ENCODE data around the gene DLG1. TPM values are rescaled to one million over a fixed set of nuclear protein-coding genes. Genes with fewer than 3 reads are reported as not detected.

Gene DLG1
- total and polyA plus RNA-seq, 8 donors, result 17.9 to 173 (median 92.9) TPM

GRCh38 chr3:197260491-197261163, 37.8 kb downstream of the DLG1 start:
- Histone ChIP-seq H3K4me1 (peaks cover 0 to 39% (median 19%) of the 10 kb centered on the region in 4 donors), H3K27me3 (no peaks in the 10 kb centered on the region), H3K36me3 (peaks cover 0 to 13% (median 7%) of the 10 kb centered on the region in 4 donors), H3K4me3 (no peak overlapping the region), H3K27ac (no peak overlapping the region), H3K9me3 (no peaks in the 10 kb centered on the region)
- intact Hi-C loops (cut with DNase I; ENCODE audit: low total_unique reads), result loop anchor here (5.0 to 10.0 kb wide), 2 partner anchors 194 to 242 kb away; no protein-coding TSS in a partner anchor
- 65 to 72% (median 68%) methylated on average over 4 of the region's 4 CpGs for WGBS, 5 donors
- no peak for TF ChIP-seq EP300 (IDR thresholded peaks at IDR 0.05)
- no peak for TF ChIP-seq POLR2A (IDR thresholded peaks at IDR 0.05)
- TF ChIP-seq CTCF (IDR thresholded peaks at IDR 0.05), result no peak
- no peak for TF ChIP-seq POLR2AphosphoS5 (IDR thresholded peaks at IDR 0.05)
- no peak for DNase-seq

GRCh38 chr3:197259096-197259495, 39.3 kb downstream of the DLG1 start:
- Histone ChIP-seq H3K27ac (no peak overlapping the region), H3K9me3 (no peaks in the 10 kb centered on the region), H3K36me3 (peaks cover 0 to 12% (median 3%) of the 10 kb centered on the region in 4 donors), H3K4me3 (no peak overlapping the region), H3K27me3 (no peaks in the 10 kb centered on the region), H3K4me1 (peaks cover 0 to 44% (median 19%) of the 10 kb centered on the region in 4 donors)
- 62 to 77% (median 67%) methylated on average over 2 of the region's 2 CpGs for WGBS, 5 donors
- no peak for DNase-seq
- intact Hi-C loops (cut with DNase I; ENCODE audit: low total_unique reads), result no loop called here
- TF ChIP-seq CTCF (IDR thresholded peaks at IDR 0.05) (no peak), EP300 (IDR thresholded peaks at IDR 0.05) (no peak), POLR2A (IDR thresholded peaks at IDR 0.05) (no peak), POLR2AphosphoS5 (IDR thresholded peaks at IDR 0.05) (no peak)

- Histone ChIP-seq H3K36me3 (peaks cover 0 to 7% (median 1%) of the 10 kb centered on the region in 4 donors), H3K27me3 (no peaks in the 10 kb centered on the region), H3K27ac (no peak overlapping the region), H3K9me3 (no peaks in the 10 kb centered on the region), H3K4me1 (peaks cover 0 to 50% (median 19%) of the 10 kb centered on the region in 4 donors), H3K4me3 (no peak overlapping the region)
- intact Hi-C loops (cut with DNase I; ENCODE audit: low total_unique reads), result no loop called here
- DNase-seq, result no peak
- WGBS, 5 donors, result 46 to 61% (median 58%) methylated on average over 6 of the region's 6 CpGs
- TF ChIP-seq POLR2AphosphoS5 (IDR thresholded peaks at IDR 0.05), result no peak
- TF ChIP-seq POLR2A (IDR thresholded peaks at IDR 0.05), result no peak
- TF ChIP-seq EP300 (IDR thresholded peaks at IDR 0.05), result no peak
- no peak for TF ChIP-seq CTCF (IDR thresholded peaks at IDR 0.05)
Observed at GRCh38 chr3:197258168-197258755, 40.1 kb downstream of the DLG1 start.

- intact Hi-C loops (cut with DNase I; ENCODE audit: low total_unique reads), result no loop called here
- H3K27ac ChIP-seq, result no peak overlapping the region
- H3K4me3 ChIP-seq, result no peak overlapping the region
- H3K27me3 ChIP-seq, result no peaks in the 10 kb centered on the region
- no peak for DNase-seq
- peaks cover 0 to 50% (median 19%) of the 10 kb centered on the region in 4 donors for H3K4me1 ChIP-seq
- 52 to 72% (median 57%) methylated on average over 5 of the region's 5 CpGs for WGBS, 5 donors
- H3K9me3 ChIP-seq, result no peaks in the 10 kb centered on the region
- TF ChIP-seq EP300 (IDR thresholded peaks at IDR 0.05) (no peak), POLR2AphosphoS5 (IDR thresholded peaks at IDR 0.05) (no peak), CTCF (IDR thresholded peaks at IDR 0.05) (no peak), POLR2A (IDR thresholded peaks at IDR 0.05) (no peak)
- peaks cover 0 to 1% (median 0%) of the 10 kb centered on the region in 4 donors for H3K36me3 ChIP-seq
Observed at GRCh38 chr3:197257711-197258110, 40.7 kb downstream of the DLG1 start.

Data from stomach (tissue), 9 donors.